SK-N-SH treated with all-trans-retinoic acid at 6 μM for 48 hours (cell line): ENCODE results near the gene RFX5.

Source experiments
- ATAC-seq: fragments of 200-7000 bp; cut with Tn5 transposase; 3 replicates; pipeline ENCODE4 v1.9.1; 2020; ENCODE audit warnings: mild to moderate bottlenecking, moderate library complexity
- ARNTL ChIP-seq: fragments of 450-650 bp; formaldehyde crosslinking; IDR thresholded peaks from 2 replicates; pipeline ENCODE4 v1.5.0; 2020; ENCODE audit warnings: low read depth, mild to moderate bottlenecking, moderate library complexity, borderline replicate concordance
- BACH2 ChIP-seq: fragments of 250-450 bp; sonication (Bioruptor Pico); IDR thresholded peaks from 2 replicates; pipeline ENCODE4 v1.9.0; 2021; ENCODE audit warnings: mild to moderate bottlenecking, borderline replicate concordance
- CREB5 ChIP-seq: fragments of 250-450 bp; sonication (Bioruptor Pico); IDR thresholded peaks from 2 replicates; pipeline ENCODE4 v1.5.1; 2020; ENCODE audit warnings: low read depth, mild to moderate bottlenecking, moderate library complexity
- CSDC2 ChIP-seq: fragments of 250-450 bp; sonication (Bioruptor Pico); IDR thresholded peaks from 2 replicates; pipeline ENCODE4 v1.5.0; 2020; ENCODE audit warnings: mild to moderate bottlenecking, moderate library complexity
- CSRNP3 ChIP-seq: fragments of 250-450 bp; sonication (Bioruptor Pico); IDR thresholded peaks from 2 replicates; pipeline ENCODE4 v1.5.1; 2021; ENCODE audit warnings: mild to moderate bottlenecking, moderate library complexity
- ESRRG ChIP-seq: fragments of 250-450 bp; sonication (Bioruptor Pico); IDR thresholded peaks from 2 replicates; pipeline ENCODE4 v1.6.1; 2021; ENCODE audit warnings: mild to moderate bottlenecking
- GLIS3 ChIP-seq: fragments of 250-450 bp; sonication (Bioruptor Pico); IDR thresholded peaks from 2 replicates; pipeline ENCODE4 v1.5.0; 2020; ENCODE audit warnings: mild to moderate bottlenecking, moderate library complexity
- OSR1 ChIP-seq: fragments of 250-450 bp; sonication (Bioruptor Pico); IDR thresholded peaks from 2 replicates; pipeline ENCODE4 v1.8.0; 2022; ENCODE audit warnings: moderate library complexity, mild to moderate bottlenecking, inconsistent platforms
- PATZ1 ChIP-seq: fragments of 250-450 bp; sonication (Bioruptor Pico); IDR thresholded peaks from 2 replicates; pipeline ENCODE4 v1.8.0; 2020; ENCODE audit warnings: mild to moderate bottlenecking, moderate library complexity, borderline replicate concordance
- POU6F1 ChIP-seq: fragments of 250-450 bp; sonication (Bioruptor Pico); IDR thresholded peaks from 2 replicates; pipeline ENCODE4 v1.8.0; 2021; ENCODE audit warnings: low read depth, mild to moderate bottlenecking, moderate library complexity, borderline replicate concordance
- PPARA ChIP-seq: fragments of 250-450 bp; sonication (Bioruptor Pico); IDR thresholded peaks from 2 replicates; pipeline ENCODE4 v1.5.0; 2020; ENCODE audit warnings: mild to moderate bottlenecking, borderline replicate concordance
- RARB ChIP-seq: fragments of 250-450 bp; sonication (Bioruptor Pico); IDR thresholded peaks from 2 replicates; pipeline ENCODE4 v1.8.0; 2021; ENCODE audit warnings: mild to moderate bottlenecking, moderate library complexity
- TOX ChIP-seq: fragments of 250-450 bp; sonication (Bioruptor Pico); IDR thresholded peaks from 2 replicates; pipeline ENCODE4 v1.8.0; 2021; ENCODE audit warnings: mild to moderate bottlenecking, moderate library complexity, borderline replicate concordance
- TSHZ2 ChIP-seq: fragments of 250-450 bp; sonication (Bioruptor Pico); IDR thresholded peaks from 2 replicates; pipeline ENCODE4 v1.5.0; 2020; ENCODE audit warnings: mild to moderate bottlenecking, moderate library complexity
- ZFP3 ChIP-seq: fragments of 250-450 bp; sonication (Bioruptor Pico); IDR thresholded peaks from 2 replicates; pipeline ENCODE4 v1.5.0; 2020; ENCODE audit warnings: mild to moderate bottlenecking, moderate library complexity
- ZFP30 ChIP-seq: fragments of 450-650 bp; formaldehyde crosslinking; IDR thresholded peaks from 2 replicates; pipeline ENCODE4 v1.5.0; 2022; ENCODE audit warnings: mild to moderate bottlenecking, moderate library complexity
- ZNF565 ChIP-seq: fragments of 450-650 bp; formaldehyde crosslinking; conservative IDR thresholded peaks from 2 replicates; pipeline ENCODE4 v1.5.0; 2020; ENCODE audit warnings: low read depth, mild to moderate bottlenecking, moderate library complexity
- ZNF8 ChIP-seq: fragments of 450-650 bp; formaldehyde crosslinking; IDR thresholded peaks from 2 replicates; pipeline ENCODE4 v1.5.0; 2020; ENCODE audit warnings: mild to moderate bottlenecking, moderate library complexity

The RFX5 gene

GRCh38 chr1:151384584-151384983 lies 37.5 kb upstream of the RFX5 start:
- TF ChIP-seq ZNF565 (CRISPR knock-in tag), result no peak
- TF ChIP-seq CSRNP3, result no peak
- TF ChIP-seq ZFP30 (CRISPR knock-in tag), result no peak
- TF ChIP-seq TSHZ2 (CRISPR knock-in tag), result no peak
- TF ChIP-seq POU6F1 (CRISPR knock-in tag), result no peak
- no peak; the same call in 2 of the 3 replicates for ATAC-seq

- no peak for ATAC-seq
Measured at GRCh38 chr1:151377150-151377884, 30.3 kb upstream of the RFX5 start.

GRCh38 chr1:151373196-151373595 lies 26.1 kb upstream of the RFX5 start:
- no peak for ATAC-seq
- TF ChIP-seq CREB5 (CRISPR knock-in tag), result no peak

More at GRCh38 chr1:151377150-151377884, 30.3 kb upstream of the RFX5 start:
- TF ChIP-seq ESRRG (CRISPR knock-in tag) (no peak), TOX (CRISPR knock-in tag) (no peak), ZNF565 (CRISPR knock-in tag) (no peak)

- ATAC-seq, result peak; percentile 27
Measured at GRCh38 chr1:151372058-151372934, 25.2 kb upstream of the RFX5 start, which contains the start of gene SELENBP1. TSS of gene SELENBP1 (minus strand) at chr1:151372705. CDS start at chr1:151372641, 64 bp downstream.

More at GRCh38 chr1:151372058-151372934, 25.2 kb upstream of the RFX5 start, which contains the start of gene SELENBP1:
- TF ChIP-seq OSR1 (CRISPR knock-in tag) (no peak), BACH2 (CRISPR knock-in tag) (no peak), ZFP30 (CRISPR knock-in tag) (no peak), ESRRG (CRISPR knock-in tag) (no peak), ZNF8 (CRISPR knock-in tag) (no peak), TSHZ2 (CRISPR knock-in tag) (no peak), PATZ1 (no peak), CSDC2 (CRISPR knock-in tag) (no peak), ZNF565 (CRISPR knock-in tag) (no peak), ARNTL (CRISPR knock-in tag) (no peak), GLIS3 (CRISPR knock-in tag) (no peak), CSRNP3 (no peak), PPARA (CRISPR knock-in tag) (no peak), RARB (CRISPR knock-in tag) (no peak), TOX (CRISPR knock-in tag) (no peak), ZFP3 (no peak)
